GM19395 (cell line): ENCODE results near the gene ZBTB46.

Experiments used
- ATAC-seq: cut with Tn5 transposase; IDR thresholded peaks from one replicate; pipeline ENCODE4 v1.9.1; 2021; ENCODE audit warnings: mild to moderate bottlenecking, moderate library complexity; ENCODE audit not compliant: unreplicated experiment

ZBTB46 gene

DNA sequence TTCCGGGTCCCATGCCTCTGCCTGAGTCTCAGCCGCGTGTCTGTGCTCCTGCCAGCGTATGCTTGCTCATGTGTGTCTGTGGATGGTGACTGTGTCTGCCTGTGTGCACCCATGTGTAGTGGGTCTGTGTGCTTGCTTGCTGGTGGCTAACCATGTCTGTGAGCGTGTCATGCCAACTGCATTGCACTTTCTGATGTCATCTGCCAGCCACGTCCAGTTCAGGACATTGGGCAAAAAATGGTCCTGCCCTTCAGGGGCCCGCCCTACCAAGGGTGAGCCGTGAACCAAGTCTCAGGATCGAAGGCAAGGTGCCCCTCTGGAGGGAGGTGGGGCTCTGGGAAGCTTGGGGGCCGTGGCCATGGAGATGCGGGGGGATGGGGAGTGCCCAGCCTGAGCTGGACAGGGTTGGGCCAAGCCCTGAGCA is 9.4 kb upstream of the ZBTB46 start:
- no peak for ATAC-seq

DNA sequence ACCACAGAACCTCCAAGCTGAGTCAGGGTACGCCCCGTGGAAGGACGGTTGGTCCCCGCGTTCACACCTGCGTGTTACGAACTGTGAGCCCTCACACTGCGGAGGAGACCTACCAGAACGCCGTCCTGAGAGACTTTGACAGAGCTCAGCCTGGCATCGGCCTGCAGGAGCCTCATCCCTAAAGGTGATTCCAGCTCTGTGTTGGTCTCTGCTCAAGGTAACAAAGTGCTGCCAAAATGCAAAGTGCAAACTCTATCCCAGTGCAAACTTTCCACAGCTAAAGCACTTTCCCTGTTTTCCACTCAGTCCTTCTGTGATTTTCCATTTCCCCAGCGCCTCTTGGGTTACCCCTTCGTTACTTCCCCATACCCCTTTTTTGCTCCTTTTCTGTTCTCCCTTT is 8.6 kb upstream of the ZBTB46 start:
- no peak for ATAC-seq

DNA sequence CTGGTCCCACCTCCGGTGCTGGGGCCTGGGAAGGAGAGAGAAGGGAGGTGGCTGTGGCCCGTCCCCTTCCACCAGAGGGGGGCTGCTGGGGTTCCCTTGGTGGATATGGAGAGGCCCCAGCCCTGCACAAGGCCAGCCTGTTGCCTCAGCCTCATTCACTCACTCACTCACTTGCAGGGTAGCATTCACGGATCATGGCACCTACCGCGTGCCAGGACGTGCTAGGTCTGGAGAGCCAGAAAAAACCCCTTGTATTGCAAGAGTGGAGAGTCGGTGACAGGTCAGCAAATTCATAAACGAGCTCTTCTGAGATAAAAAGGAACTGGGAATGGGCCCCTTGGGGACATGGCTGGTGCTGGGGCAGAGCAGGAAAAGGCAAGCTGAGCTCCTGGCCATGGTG is 6.4 kb upstream of the ZBTB46 start:
- ATAC-seq: no peak

DNA sequence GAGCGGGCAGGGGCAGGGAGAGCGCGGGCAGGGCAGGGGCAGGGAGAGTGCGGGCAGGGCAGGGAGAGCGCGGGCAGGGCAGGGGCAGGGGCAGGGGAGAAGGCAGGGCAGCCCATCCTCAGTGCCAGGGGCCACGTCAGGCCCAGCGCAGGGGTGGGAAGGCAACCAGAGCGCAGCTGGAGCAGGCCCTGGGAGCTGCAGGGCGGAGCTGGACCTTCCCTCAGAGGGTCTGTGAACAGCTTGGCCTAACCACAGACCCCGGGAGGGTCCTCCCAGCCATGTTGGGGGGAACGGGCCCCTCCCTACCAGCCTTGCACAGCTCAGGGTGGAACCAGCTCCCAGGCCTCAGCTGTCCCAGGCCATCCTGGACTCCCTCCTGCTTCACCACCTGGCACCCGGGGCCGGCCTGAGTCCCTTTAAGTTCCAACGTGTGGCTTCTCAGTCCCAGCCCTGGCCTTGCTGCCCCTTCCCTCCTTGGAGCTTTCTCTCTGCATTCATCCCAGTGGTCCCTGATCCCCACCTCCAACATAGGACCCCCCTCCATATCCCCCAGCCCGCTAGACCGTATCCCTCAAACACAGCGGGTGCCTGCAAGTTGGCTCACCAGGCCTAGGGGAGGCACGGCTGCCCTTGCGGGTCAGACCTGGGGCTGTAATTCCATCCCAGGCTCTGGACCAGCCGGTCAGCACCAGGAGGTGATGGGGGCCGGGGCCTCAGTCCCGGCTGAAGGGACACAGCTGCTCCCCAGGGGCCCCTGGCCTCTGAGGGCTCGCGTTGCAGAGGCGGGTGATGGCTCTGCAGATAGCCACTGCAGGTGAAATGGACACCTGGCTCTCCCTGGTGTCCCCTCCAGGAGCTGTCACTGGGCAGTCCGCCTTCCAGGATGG is 5.6 kb upstream of the ZBTB46 start:
- no peak for ATAC-seq

DNA sequence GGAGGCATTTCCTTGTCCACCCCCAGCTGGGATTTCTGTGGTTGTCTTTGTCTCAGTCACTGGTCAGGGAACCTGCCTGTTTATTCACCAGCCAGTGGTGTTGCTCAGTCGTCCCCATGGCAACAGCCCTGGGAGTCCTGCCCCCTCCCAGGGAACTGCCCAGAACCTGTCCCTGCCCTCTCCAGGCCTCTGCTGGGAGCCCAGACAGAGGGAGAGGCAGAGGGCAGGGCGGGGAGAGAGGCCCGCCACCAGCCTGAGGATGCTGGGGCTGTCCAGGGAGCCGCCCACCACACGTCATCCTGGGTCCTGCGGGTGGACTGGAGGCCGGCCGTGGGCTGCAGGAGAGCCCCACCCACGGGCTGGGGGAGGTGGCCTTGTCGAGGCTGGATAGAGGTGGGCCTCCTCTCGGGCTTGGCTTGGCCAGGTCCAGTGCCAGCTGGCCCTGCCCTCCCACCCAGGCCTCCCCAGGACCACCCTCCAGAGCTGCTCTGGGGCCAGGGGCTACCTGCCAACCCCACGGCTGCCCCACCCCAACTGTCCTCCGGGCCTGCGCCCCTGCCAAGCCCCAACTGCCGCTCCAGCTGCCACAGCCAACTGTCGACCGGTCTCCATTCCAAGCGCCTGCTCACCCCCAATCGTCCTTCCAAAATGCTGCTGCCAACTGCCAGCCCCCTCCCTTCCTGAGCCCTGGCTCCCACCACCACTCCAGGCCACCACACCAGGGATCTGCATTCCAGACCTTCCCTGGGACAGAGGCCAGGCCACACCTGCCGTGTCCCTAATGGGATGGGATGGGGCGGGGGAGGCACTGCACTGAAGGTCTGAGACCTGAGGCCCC is 4.2 kb upstream of the ZBTB46 start:
- no peak for ATAC-seq

DNA sequence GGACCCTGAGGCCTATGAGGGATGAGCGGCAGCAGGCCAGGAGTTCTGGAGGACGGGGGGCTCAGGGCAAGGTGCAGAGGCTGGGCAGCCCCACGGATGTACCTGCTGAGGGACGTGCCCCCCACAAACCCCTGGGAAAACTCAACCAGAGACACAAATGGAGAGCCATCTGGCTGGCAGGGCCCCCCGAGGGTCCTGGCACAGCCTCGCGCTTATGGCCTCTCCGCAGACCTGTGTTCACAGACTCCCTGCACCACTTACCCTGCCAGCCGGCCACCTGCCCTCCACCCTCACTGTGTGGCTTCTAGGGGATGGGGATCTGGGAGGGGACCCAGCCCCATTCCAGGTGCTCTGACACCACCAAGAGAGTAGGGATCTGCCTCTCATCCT is 3.4 kb upstream of the ZBTB46 start:
- no peak for ATAC-seq

- no peak for ATAC-seq
Observed at GRCh38 chr20:63833776-63834490, 2.9 kb upstream of the ZBTB46 start.

DNA sequence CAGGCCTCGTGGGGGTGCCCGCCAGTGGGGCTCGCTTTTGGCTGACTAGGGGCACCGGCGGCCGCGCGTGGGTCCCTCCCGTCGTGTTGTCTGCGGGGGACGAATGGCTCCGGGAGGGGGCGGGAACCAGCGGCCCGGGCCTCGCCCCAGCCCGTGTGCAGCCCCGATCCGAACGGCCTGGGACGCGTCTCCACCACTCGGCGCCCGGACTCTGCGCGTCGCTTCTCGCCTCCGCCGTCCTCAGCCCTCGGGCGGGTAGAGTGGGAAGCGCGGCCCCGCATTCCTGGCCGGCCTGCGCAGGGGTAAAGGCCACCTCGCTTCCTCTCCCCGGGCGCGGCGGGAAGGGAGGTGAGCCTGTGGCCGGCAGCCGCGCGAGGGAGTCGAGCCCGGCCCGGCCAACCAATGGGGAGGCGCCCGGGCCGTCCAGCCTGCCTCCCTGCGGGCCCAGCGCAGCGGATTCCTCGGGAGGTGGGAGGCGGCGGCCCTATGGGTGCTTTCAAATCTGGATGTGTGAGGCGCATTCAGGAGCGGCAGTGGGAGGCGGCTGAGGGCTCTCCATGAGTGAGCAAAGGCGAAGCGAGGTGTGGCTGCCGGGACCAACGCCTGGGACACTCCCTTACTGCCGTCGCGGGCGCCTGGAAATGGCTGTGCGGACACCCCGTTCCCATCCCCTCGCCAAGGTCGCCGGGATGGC is 1.1 kb upstream of the ZBTB46 start:
- ATAC-seq: no peak

GRCh38 chr20:63831646-63831992 is 555 bp upstream of the ZBTB46 start:
- ATAC-seq: no peak

- no peak for ATAC-seq
Observed at GRCh38 chr20:63829945-63830835, 874 bp downstream of the ZBTB46 start.

DNA sequence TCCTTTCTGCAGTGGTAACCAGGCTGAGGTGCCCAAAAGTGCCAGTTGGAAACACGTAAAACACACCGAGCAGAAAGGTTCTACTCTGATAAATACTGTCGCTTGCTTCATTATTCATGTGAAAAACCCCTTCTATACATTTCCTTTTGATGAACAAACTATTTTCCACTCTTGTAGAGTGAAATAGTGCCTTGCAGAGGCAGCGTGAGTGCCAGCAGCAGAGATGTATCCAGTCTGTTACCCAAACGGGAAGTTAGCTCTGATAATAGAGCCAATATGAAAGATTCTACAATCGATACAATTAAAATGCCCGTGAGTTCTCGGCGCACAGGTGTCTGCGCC is 1.5 kb downstream of the ZBTB46 start:
- ATAC-seq: no peak

DNA sequence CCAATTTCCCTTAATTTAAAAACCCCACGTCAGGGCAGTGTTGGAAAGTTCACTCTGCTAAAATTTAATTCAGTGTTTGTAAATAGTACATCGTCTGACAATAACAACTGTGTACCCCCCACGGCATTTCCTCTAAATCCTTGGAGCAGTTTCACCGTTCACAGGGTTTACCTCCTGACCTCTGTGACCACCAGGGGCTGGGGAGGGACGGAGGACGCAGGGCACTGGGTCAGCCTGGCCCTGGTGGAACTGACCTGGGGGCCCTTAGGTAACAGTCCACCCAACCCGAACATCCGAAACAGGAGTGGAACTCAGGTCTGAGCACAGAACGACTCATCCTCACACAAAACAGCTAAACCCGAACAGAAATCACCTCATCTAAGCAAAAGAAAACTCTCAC is 2.1 kb downstream of the ZBTB46 start:
- ATAC-seq: no peak

DNA sequence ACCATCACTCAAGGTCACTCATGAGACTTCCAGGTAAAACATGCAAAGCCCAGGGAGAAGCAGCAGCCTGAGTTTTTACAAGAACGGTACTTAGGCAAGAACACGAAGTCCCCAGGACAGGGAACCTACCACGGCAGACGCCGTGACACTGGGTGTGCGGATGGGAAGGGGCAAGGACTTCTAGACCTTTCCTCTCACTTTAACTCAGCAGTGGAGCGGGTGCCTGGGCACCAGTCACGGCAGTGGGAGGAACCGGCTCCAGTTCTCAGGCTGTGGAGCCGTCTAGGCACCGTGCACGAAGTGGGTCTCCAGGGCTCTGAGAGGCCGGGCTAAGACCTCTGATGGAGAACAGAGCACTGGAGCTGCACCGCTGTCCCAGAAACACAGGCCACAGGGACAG is 2.5 kb downstream of the ZBTB46 start:
- no peak for ATAC-seq

- no peak for ATAC-seq
Observed at GRCh38 chr20:63828124-63828523, 2.9 kb downstream of the ZBTB46 start.

GRCh38 chr20:63826753-63827152 is 4.3 kb downstream of the ZBTB46 start:
- ATAC-seq: no peak

DNA sequence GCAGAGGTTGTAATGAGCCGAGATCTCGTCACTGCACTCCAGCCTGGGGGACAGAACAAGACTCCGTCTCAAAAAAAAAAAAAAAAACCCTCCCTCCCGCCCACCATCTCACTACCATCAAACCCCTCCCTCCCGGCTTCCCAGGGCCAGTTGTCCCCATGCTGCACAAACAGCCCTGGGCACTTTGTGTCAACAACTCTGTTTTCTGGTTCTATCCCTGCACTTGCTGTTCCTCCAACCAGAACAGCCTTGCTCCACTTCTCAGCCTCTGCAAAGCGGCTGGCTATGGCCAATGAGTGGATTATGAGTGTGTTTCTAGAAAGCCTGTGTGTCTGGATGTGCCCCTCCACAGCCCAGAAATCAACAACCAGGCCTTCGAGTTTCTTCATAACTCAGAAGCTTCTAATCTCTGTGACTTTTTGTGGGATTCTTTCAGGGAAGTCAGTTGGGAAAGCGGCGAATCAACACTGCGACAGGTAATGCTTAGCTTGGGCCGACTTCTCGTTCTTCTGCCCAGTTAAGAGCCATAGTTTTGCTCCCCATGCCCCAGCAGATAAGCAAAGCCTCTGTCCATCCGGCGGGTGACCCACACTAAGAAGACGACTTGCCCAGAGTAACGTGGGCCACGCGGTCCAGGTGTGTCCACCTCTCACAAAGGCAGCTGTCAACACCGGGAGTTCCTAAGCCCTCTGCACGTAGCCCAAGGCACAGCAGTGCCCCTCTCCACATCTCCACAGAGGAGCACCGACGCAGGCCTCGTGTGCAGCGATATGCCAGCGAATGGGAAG is 5.5 kb downstream of the ZBTB46 start:
- no peak for ATAC-seq

DNA sequence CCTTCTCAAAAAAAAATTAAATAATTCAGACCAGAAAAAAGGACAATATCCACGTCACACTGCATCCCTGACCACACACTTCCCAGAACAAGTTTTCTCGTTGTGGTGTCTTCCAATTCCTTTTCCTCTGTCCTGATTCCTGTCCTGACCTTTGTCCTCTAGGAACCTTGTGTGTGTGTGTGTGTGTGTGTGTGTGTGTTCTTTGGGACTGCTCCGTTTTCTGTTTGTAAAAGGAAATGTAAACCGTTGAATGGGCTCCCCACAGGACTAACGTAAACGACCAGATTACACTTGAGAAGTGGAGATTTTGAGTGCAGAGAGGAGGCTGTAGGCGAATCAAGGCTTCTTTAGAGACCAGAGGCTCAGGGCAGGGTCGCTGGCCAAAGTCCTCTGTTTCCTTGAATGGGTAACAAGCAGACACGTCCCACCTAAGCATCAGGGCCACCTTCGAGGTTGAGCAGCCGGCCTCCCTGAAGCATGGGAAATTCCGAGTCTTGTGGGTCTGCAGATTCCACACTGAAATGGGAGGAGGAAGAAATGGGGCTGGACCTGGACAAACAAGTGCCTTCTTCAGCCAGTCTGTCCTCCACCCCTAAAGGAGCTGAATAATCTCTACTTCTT is 7.3 kb downstream of the ZBTB46 start:
- no peak for ATAC-seq

DNA sequence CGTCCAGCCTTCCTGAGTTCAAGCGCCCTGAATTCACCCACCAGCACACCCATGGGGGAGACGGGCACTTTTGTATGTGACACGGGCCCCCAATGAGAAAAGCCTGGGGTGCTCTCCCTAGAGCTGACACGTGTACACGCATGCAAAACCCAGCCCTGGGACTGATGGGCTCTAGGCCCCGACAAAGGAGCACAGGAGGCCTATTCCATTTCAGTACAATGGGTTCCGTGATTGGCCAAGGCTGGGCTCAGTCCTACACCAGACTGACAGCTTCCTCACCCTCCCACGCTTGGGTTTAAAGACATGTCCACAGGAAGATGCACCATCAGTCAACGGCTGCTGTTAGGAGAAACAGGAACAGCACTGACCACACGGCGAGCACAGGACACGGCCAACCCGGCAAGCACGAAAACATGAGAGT is 8.8 kb downstream of the ZBTB46 start:
- ATAC-seq: no peak

DNA sequence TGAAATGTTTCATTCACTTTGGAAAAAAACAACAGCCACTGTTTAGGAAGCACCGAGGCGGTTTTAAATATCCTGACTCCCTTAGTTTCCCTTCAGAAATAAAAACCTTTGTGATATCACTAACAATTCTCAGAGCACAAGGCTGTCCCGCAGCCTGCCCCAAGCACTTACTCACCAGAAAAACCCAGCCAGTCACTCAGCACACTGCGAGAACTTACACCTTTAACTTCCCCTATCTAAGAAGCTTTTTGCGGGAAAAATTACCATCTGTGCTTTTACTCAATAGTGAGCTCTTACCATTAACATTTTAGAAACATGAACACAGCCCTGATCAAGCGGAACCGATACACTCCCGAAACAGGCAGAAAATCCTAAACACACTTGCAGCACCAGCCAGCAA is 9.3 kb downstream of the ZBTB46 start:
- ATAC-seq: no peak
